ENCODE data around the gene TMOD3. TPM values are rescaled to one million over a fixed set of nuclear protein-coding genes. Genes with fewer than 3 reads are reported as not detected.

Gene TMOD3
- total RNA-seq, 6 donors from 2014 or later: 40.4 to 81.6 (median 72.7) TPM

DNA sequence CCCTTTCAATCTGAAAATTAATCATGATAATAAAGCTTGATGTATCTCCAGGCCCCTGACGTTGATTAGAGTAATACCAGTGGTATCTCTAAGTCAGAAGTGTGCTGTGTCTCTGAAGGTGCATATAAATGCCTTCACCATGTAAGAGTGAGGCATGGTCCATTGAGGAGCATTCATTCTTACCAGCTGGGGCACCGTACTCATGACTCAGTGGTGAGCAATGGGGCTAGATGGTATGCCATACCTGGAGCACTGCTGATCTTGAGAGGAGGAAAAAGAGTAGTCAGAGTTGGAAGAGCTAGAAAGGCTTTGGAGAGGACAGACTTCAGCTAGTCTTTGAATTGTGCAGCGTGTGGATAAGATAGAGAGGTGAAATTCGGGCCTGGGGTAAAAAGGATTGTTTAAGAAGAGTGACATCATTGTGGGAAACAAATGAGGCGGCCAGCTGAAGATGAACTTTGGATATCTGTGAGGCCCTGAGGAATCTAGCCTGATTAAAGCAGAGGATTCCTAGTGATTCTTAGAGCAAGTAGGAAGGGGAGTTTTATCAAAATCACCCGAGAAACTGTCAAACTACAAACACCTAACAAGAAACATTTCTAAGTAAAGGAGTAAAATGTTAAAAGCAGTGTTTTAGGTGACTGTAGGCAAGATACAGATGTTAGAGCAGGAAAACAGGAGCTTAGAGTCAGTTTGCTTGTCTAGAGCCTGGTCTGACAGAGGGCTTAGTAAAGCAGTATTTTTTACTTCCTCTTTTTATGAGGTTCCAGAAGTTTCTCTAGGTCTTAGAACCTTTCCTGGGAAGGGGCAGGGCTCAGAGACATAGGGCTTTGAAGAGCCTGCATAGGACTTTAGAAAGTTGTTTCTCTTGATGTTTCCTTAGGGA lies 13.6 kb downstream of the TMOD3 start:
- H3K27ac ChIP-seq: peak overlapping the region in 3 of 4 donors; percentile 3 to 73 (median 72)
- 67 to 69% methylated on average over 6 of the region's 6 CpGs for WGBS, 2 donors

GRCh38 chr15:51844747-51845426 lies 15.4 kb downstream of the TMOD3 start:
- ATAC-seq (ENCODE audit: low FRiP score in 2 of 2) (no peak), DNase-seq (no peak)
- Histone ChIP-seq H3K27me3 (no peaks in the 10 kb centered on the region), H3K4me3 (no peak overlapping the region), H3K27ac (peak overlapping the region; percentile 23 to 77 (median 65)), H3K36me3 (no peaks in the 10 kb centered on the region), H3K9me3 (no peaks in the 10 kb centered on the region), H3K4me1 (peaks cover 82 to 100% (median 87%) of the 10 kb centered on the region in 4 donors)
- no peak for TF ChIP-seq EP300 (IDR thresholded peaks at IDR 0.05)
- no peak for TF ChIP-seq POLR2AphosphoS5 (IDR thresholded peaks at IDR 0.05)
- no peak for TF ChIP-seq POLR2A (IDR thresholded peaks at IDR 0.05)
- TF ChIP-seq, protein P1, sequence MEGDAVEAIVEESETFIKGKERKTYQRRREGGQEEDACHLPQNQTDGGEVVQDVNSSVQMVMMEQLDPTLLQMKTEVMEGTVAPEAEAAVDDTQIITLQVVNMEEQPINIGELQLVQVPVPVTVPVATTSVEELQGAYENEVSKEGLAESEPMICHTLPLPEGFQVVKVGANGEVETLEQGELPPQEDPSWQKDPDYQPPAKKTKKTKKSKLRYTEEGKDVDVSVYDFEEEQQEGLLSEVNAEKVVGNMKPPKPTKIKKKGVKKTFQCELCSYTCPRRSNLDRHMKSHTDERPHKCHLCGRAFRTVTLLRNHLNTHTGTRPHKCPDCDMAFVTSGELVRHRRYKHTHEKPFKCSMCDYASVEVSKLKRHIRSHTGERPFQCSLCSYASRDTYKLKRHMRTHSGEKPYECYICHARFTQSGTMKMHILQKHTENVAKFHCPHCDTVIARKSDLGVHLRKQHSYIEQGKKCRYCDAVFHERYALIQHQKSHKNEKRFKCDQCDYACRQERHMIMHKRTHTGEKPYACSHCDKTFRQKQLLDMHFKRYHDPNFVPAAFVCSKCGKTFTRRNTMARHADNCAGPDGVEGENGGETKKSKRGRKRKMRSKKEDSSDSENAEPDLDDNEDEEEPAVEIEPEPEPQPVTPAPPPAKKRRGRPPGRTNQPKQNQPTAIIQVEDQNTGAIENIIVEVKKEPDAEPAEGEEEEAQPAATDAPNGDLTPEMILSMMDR (IDR thresholded peaks at IDR 0.05): no peak
- 67 to 69% methylated on average over 4 of the region's 4 CpGs for WGBS, 2 donors

More for the DNA sequence above, 13.6 kb downstream of the TMOD3 start:
- Histone ChIP-seq H3K4me1 (peaks cover 79 to 95% (median 84%) of the 10 kb centered on the region in 4 donors), H3K4me3 (no peak overlapping the region), H3K36me3 (no peaks in the 10 kb centered on the region), H3K9me3 (no peaks in the 10 kb centered on the region), H3K27me3 (no peaks in the 10 kb centered on the region)
- ATAC-seq (ENCODE audit: low FRiP score in 2 of 2): no peak
- no peak for DNase-seq
- no peak for TF ChIP-seq POLR2AphosphoS5 (IDR thresholded peaks at IDR 0.05)
- no peak for TF ChIP-seq EP300 (IDR thresholded peaks at IDR 0.05)
- no peak for TF ChIP-seq POLR2A (IDR thresholded peaks at IDR 0.05)
- TF ChIP-seq, protein P1 (IDR thresholded peaks at IDR 0.05): no peak

- H3K27ac ChIP-seq: peak overlapping the region; percentile 23 to 77 (median 65)
- no peak overlapping the region for H3K4me3 ChIP-seq
- 65 to 71% methylated on average over 3 of the region's 3 CpGs for WGBS, 2 donors
- H3K9me3 ChIP-seq: no peaks in the 10 kb centered on the region
- ATAC-seq (ENCODE audit: low FRiP score in 2 of 2) (peak in 1 of 2 donors; percentile 3), DNase-seq (no peak)
- H3K36me3 ChIP-seq: no peaks in the 10 kb centered on the region
- TF ChIP-seq POLR2A (IDR thresholded peaks at IDR 0.05) (no peak), EP300 (IDR thresholded peaks at IDR 0.05) (no peak), POLR2AphosphoS5 (IDR thresholded peaks at IDR 0.05) (no peak)
- TF ChIP-seq, protein P1 (IDR thresholded peaks at IDR 0.05): no peak
- peaks cover 78 to 98% (median 87%) of the 10 kb centered on the region in 4 donors for H3K4me1 ChIP-seq
- no peaks in the 10 kb centered on the region for H3K27me3 ChIP-seq
These were observed 16.6 kb downstream of the TMOD3 start for GRCh38 chr15:51846066-51846462.

GRCh38 chr15:51846463-51847230 lies 17.2 kb downstream of the TMOD3 start:
- H3K4me1 ChIP-seq: peaks cover 73 to 93% (median 84%) of the 10 kb centered on the region in 4 donors

More at GRCh38 chr15:51846463-51847230, 17.2 kb downstream of the TMOD3 start:
- no peaks in the 10 kb centered on the region for H3K36me3 ChIP-seq
- H3K27ac ChIP-seq: peak overlapping the region; percentile 23 to 77 (median 65)
- H3K4me3 ChIP-seq: no peak overlapping the region
- H3K27me3 ChIP-seq: no peaks in the 10 kb centered on the region
- no peaks in the 10 kb centered on the region for H3K9me3 ChIP-seq
- peak in 1 of 2 donors; percentile 50 for ATAC-seq (ENCODE audit: low FRiP score in 2 of 2)
- DNase-seq: no peak
- TF ChIP-seq POLR2A (IDR thresholded peaks at IDR 0.05) (no peak), EP300 (IDR thresholded peaks at IDR 0.05) (no peak), POLR2AphosphoS5 (IDR thresholded peaks at IDR 0.05) (no peak)
- TF ChIP-seq, protein P1 (IDR thresholded peaks at IDR 0.05): no peak
- 23 to 33% methylated on average over 3 of the region's 3 CpGs for WGBS, 2 donors
